ENCODE data around the gene ZNF490.

Gene ZNF490

GRCh38 chr19:12610540-12611360 lies at the start of gene ZNF490, which contains the start of gene ZNF791:
ZNF490 (minus strand) TSS chr19:12610813; CDS start chr19:12610680, 133 bp downstream.
ZNF791 (plus strand) TSS chr19:12610920; CDS start chr19:12611080, 160 bp downstream.
- peak; percentile 94 to 99 (median 97) for DNase-seq

- no peak for DNase-seq
Measured at GRCh38 chr19:12657966-12658365, 47.4 kb upstream of the ZNF490 start.

- no peak for DNase-seq
Measured at GRCh38 chr19:12656899-12657571, 46.4 kb upstream of the ZNF490 start.

- no peak for DNase-seq
Measured at GRCh38 chr19:12655546-12655945, 44.9 kb upstream of the ZNF490 start.

GRCh38 chr19:12652219-12652618 lies 41.6 kb upstream of the ZNF490 start:
- no peak for DNase-seq

GRCh38 chr19:12649941-12650340 lies 39.3 kb upstream of the ZNF490 start:
- DNase-seq: no peak

- no peak for DNase-seq
Measured at GRCh38 chr19:12648088-12648487, 37.5 kb upstream of the ZNF490 start.

- DNase-seq: peak in 1 of 3 experiments; percentile 46
Measured at GRCh38 chr19:12647490-12648071, 37.0 kb upstream of the ZNF490 start.

- no peak for DNase-seq
Measured at GRCh38 chr19:12647047-12647446, 36.4 kb upstream of the ZNF490 start.

- DNase-seq: no peak
Measured at GRCh38 chr19:12646551-12646950, 35.9 kb upstream of the ZNF490 start.

- peak in 1 of 3 experiments; percentile 25 for DNase-seq
Measured at GRCh38 chr19:12643716-12644115, 33.1 kb upstream of the ZNF490 start.

GRCh38 chr19:12642506-12642905 lies 31.9 kb upstream of the ZNF490 start:
- no peak for DNase-seq

- no peak for DNase-seq
Measured at GRCh38 chr19:12641456-12641855, 30.8 kb upstream of the ZNF490 start.

- peak in 2 of 3 experiments; percentile 28 to 60 for DNase-seq
Measured at GRCh38 chr19:12639901-12640613, 29.4 kb upstream of the ZNF490 start.

GRCh38 chr19:12638611-12639182 lies 28.1 kb upstream of the ZNF490 start:
- DNase-seq: no peak

- DNase-seq: no peak
Measured at GRCh38 chr19:12636631-12637030, 26.0 kb upstream of the ZNF490 start.

- DNase-seq: no peak
Measured at GRCh38 chr19:12629215-12629614, 18.6 kb upstream of the ZNF490 start.

GRCh38 chr19:12628040-12629022 lies 17.7 kb upstream of the ZNF490 start:
- no peak for DNase-seq

GRCh38 chr19:12626958-12627357 lies 16.3 kb upstream of the ZNF490 start:
- no peak for DNase-seq

- no peak for DNase-seq
Measured at GRCh38 chr19:12623361-12624031, 12.9 kb upstream of the ZNF490 start.
